B cell (primary cell): ENCODE measurements around the gene PRSS50.

Experiments used
- CTCF ChIP-seq: fragments of 200-600 bp; IDR thresholded peaks from one replicate; pipeline ENCODE4 v1.8.0; 2022; ENCODE audit warnings: antibody characterized with exemption, mild to moderate bottlenecking
- EZH2 ChIP-seq: IDR thresholded peaks from 2 replicates; pipeline ENCODE4 v1.6.1; 2012; ENCODE audit warnings: borderline replicate concordance, low read depth, mild to moderate bottlenecking, moderate library complexity, low read length; ENCODE audit not compliant: insufficient read depth, poor library complexity, severe bottlenecking

GRCh38 chr3:46662771-46663551 is 54.7 kb downstream of the PRSS50 start:
- TF ChIP-seq CTCF = no peak
- TF ChIP-seq EZH2 = no peak
